Measurements from ENCODE around the gene SLC35F3. TPM values are rescaled to one million over a fixed set of nuclear protein-coding genes. Genes with fewer than 3 reads are reported as not detected.

Gene SLC35F3
- total and polyA plus RNA-seq, 2 experiments from 2014 or later, result 0.80 to 1.3 TPM

GRCh38 chr1:234094172-234094571 lies 189.7 kb downstream of the SLC35F3 start:
- Histone ChIP-seq H3K79me2 (no peaks in the 10 kb centered on the region), H4K20me1 (ENCODE audit: insufficient read depth, poor library complexity, severe bottlenecking) (no peaks in the 10 kb centered on the region), H3K27me3 (peaks cover 38% of the 10 kb centered on the region), H3K36me3 (replicated peaks; ENCODE audit: insufficient read depth, low read depth) (no peaks in the 10 kb centered on the region), H3K9me2 (replicated peaks; ENCODE audit: insufficient read depth) (no peaks in the 10 kb centered on the region), H3K4me1 (ENCODE audit: insufficient read depth) (no peaks in the 10 kb centered on the region), H3K4me2 (no peak overlapping the region), H3K4me3 (no peak overlapping the region), H3K9me3 (ENCODE audit: low read depth) (no peaks in the 10 kb centered on the region), H3K27ac (no peak overlapping the region), H2AFZ (no peak overlapping the region)
- 60% methylated on average over 1 of the region's 1 CpG for WGBS (ENCODE audit: low lambda C conversion rate, missing lambda C conversion rate)
- no peak for TF ChIP-seq EZH2 (IDR thresholded peaks at IDR 0.05; ENCODE audit: borderline replicate concordance)
- TF ChIP-seq EZH2phosphoT487 (IDR thresholded peaks at IDR 0.05; ENCODE audit: low read depth, severe bottlenecking, unreplicated experiment), result no peak
- TF ChIP-seq, protein P1, sequence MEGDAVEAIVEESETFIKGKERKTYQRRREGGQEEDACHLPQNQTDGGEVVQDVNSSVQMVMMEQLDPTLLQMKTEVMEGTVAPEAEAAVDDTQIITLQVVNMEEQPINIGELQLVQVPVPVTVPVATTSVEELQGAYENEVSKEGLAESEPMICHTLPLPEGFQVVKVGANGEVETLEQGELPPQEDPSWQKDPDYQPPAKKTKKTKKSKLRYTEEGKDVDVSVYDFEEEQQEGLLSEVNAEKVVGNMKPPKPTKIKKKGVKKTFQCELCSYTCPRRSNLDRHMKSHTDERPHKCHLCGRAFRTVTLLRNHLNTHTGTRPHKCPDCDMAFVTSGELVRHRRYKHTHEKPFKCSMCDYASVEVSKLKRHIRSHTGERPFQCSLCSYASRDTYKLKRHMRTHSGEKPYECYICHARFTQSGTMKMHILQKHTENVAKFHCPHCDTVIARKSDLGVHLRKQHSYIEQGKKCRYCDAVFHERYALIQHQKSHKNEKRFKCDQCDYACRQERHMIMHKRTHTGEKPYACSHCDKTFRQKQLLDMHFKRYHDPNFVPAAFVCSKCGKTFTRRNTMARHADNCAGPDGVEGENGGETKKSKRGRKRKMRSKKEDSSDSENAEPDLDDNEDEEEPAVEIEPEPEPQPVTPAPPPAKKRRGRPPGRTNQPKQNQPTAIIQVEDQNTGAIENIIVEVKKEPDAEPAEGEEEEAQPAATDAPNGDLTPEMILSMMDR (IDR thresholded peaks at IDR 0.05; ENCODE audit: poor library complexity), result no peak
- DNase-seq (ENCODE audit: low spot score), result no peak

DNA sequence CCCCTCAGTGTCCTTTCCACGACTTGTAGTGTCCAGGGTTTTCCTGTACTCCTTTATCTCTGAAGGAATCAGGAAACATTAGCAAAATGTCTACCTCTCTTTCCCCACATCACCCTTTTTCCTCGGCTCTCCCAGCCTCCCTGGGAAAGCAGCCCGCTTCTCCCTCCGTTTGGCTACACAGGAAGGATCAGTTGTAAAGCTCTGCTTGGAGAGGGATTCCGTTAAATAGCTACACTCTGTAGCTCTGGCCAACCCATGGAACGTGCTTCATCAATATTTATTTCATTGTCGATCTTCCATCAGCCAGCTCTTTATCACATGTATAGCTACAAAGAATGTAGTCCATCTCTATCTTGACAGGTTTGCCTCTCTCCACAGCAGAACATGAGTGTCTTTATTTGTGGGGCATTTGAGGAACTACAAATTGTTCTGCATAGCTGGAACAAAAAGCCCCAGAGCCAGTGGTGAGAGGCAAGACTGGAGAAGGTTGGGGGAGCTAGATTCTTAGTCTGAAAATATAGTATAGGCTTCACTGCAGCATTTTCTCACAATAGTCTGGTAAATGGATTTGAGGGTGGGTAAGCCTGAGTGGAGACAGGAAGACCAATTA lies 191.8 kb downstream of the SLC35F3 start:
- Histone ChIP-seq H3K27me3 (peaks cover 48% of the 10 kb centered on the region), H3K27ac (no peak overlapping the region), H3K79me2 (no peaks in the 10 kb centered on the region), H3K36me3 (replicated peaks; ENCODE audit: insufficient read depth, low read depth) (no peaks in the 10 kb centered on the region), H3K4me3 (no peak overlapping the region), H3K4me2 (no peak overlapping the region), H2AFZ (no peak overlapping the region), H3K4me1 (ENCODE audit: insufficient read depth) (no peaks in the 10 kb centered on the region), H4K20me1 (ENCODE audit: insufficient read depth, poor library complexity, severe bottlenecking) (no peaks in the 10 kb centered on the region), H3K9me3 (ENCODE audit: low read depth) (no peaks in the 10 kb centered on the region), H3K9me2 (replicated peaks; ENCODE audit: insufficient read depth) (no peaks in the 10 kb centered on the region)
- 63% methylated on average over 7 of the region's 7 CpGs for WGBS (ENCODE audit: low lambda C conversion rate, missing lambda C conversion rate)
- DNase-seq (ENCODE audit: low spot score), result no peak
- TF ChIP-seq EZH2phosphoT487 (IDR thresholded peaks at IDR 0.05; ENCODE audit: low read depth, severe bottlenecking, unreplicated experiment) (no peak), EZH2 (IDR thresholded peaks at IDR 0.05; ENCODE audit: borderline replicate concordance) (no peak)
- TF ChIP-seq, protein P1 (IDR thresholded peaks at IDR 0.05; ENCODE audit: poor library complexity), result no peak

DNA sequence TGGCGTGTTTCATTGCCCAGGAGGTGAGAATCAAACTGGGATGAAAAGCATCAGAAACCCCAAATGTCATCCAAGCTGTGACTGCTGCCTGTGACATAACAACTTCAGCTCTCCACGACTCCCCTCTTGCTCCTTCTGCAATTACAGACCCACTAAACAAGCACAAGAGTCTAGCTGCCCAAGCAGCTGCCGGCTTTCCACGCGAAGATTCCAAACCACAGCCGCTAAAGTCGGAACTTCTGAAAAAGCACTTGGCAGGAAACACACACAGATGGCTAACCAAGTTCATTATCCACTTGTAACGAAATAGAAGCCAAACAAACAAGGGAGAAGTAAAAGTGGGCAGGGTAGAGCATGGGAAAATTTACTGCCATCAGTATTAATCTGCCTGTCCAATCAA lies 198.1 kb downstream of the SLC35F3 start:
- Histone ChIP-seq H3K4me3 (no peak overlapping the region), H2AFZ (no peak overlapping the region), H3K4me2 (no peak overlapping the region), H4K20me1 (ENCODE audit: insufficient read depth, poor library complexity, severe bottlenecking) (no peaks in the 10 kb centered on the region), H3K27me3 (peaks cover 19% of the 10 kb centered on the region), H3K27ac (no peak overlapping the region), H3K36me3 (replicated peaks; ENCODE audit: insufficient read depth, low read depth) (no peaks in the 10 kb centered on the region), H3K79me2 (no peaks in the 10 kb centered on the region), H3K4me1 (ENCODE audit: insufficient read depth) (no peaks in the 10 kb centered on the region), H3K9me2 (replicated peaks; ENCODE audit: insufficient read depth) (no peaks in the 10 kb centered on the region), H3K9me3 (ENCODE audit: low read depth) (no peaks in the 10 kb centered on the region)
- no peak for DNase-seq (ENCODE audit: low spot score)
- 82% methylated on average over 8 of the region's 8 CpGs for WGBS (ENCODE audit: low lambda C conversion rate, missing lambda C conversion rate)
- TF ChIP-seq, protein P1 (IDR thresholded peaks at IDR 0.05; ENCODE audit: poor library complexity), result no peak
- TF ChIP-seq EZH2phosphoT487 (IDR thresholded peaks at IDR 0.05; ENCODE audit: low read depth, severe bottlenecking, unreplicated experiment) (no peak), EZH2 (IDR thresholded peaks at IDR 0.05; ENCODE audit: borderline replicate concordance) (no peak)
